ENCODE measurements around the gene RFX2. TPM values are rescaled to one million over a fixed set of nuclear protein-coding genes. Genes with fewer than 3 reads are reported as not detected.
A peak's percentile ranks its signal among the peaks of the same experiment; 100 is the strongest.
"Not testable (repeated sequence)": the region's sequence is repeated elsewhere in the genome, so short reads cannot be mapped to it uniquely, and the experiment has no call there.

Gene RFX2
- total RNA-seq, 1 donor from 2014 or later: 12.7 TPM

- intact Hi-C loops (cut with DNase I): no loop called here
- ATAC-seq (no peak), DNase-seq (ENCODE audit: low spot score) (no peak)
Observed at GRCh38 chr19:6086068-6086788, 24.1 kb downstream of the RFX2 start.

GRCh38 chr19:6084821-6085220 is 25.5 kb downstream of the RFX2 start:
- intact Hi-C loops (cut with DNase I): no loop called here

GRCh38 chr19:6079107-6079506 is 31.2 kb downstream of the RFX2 start:
- intact Hi-C loops (cut with DNase I): no loop called here
- no peak for ATAC-seq
- no peak for DNase-seq (ENCODE audit: low spot score)

More at GRCh38 chr19:6084821-6085220, 25.5 kb downstream of the RFX2 start:
- no peak for ATAC-seq
- DNase-seq (ENCODE audit: low spot score): no peak

GRCh38 chr19:6078068-6078467 is 32.2 kb downstream of the RFX2 start:
- no peak for DNase-seq (ENCODE audit: low spot score)
- no peak for ATAC-seq
- intact Hi-C loops (cut with DNase I): no loop called here

- ATAC-seq: peak; percentile 71
- peak; percentile 55 for DNase-seq (ENCODE audit: low spot score)
- intact Hi-C loops (cut with DNase I): no loop called here
Observed at GRCh38 chr19:6076675-6077463, 33.4 kb downstream of the RFX2 start.

GRCh38 chr19:6076291-6076665 is 34.0 kb downstream of the RFX2 start:
- ATAC-seq (peak; percentile 31), DNase-seq (ENCODE audit: low spot score) (no peak)
- intact Hi-C loops (cut with DNase I): no loop called here

GRCh38 chr19:6074709-6075403 is 35.4 kb downstream of the RFX2 start:
- DNase-seq (ENCODE audit: low spot score) (peak; percentile 45), ATAC-seq (no peak)
- intact Hi-C loops (cut with DNase I): no loop called here

- peak; percentile 41 for DNase-seq (ENCODE audit: low spot score)
- no peak for ATAC-seq
- intact Hi-C loops (cut with DNase I): no loop called here
Observed at GRCh38 chr19:6073858-6074708, 36.2 kb downstream of the RFX2 start.

- DNase-seq (ENCODE audit: low spot score); ATAC-seq; intact Hi-C loops (cut with DNase I): not testable (repeated sequence)
Observed at GRCh38 chr19:6073233-6073632, 37.1 kb downstream of the RFX2 start.

- intact Hi-C loops (cut with DNase I): no loop called here
- no peak for DNase-seq (ENCODE audit: low spot score)
Observed at GRCh38 chr19:6071875-6072274, 38.4 kb downstream of the RFX2 start.

GRCh38 chr19:6070720-6071485 is 39.4 kb downstream of the RFX2 start:
- DNase-seq (ENCODE audit: low spot score) (peak; percentile 41), ATAC-seq (peak; percentile 35)
- intact Hi-C loops (cut with DNase I): no loop called here

More at GRCh38 chr19:6071875-6072274, 38.4 kb downstream of the RFX2 start:
- ATAC-seq: peak; percentile 21

GRCh38 chr19:6070207-6070681 is 40.1 kb downstream of the RFX2 start:
- ATAC-seq (no peak), DNase-seq (ENCODE audit: low spot score) (peak; percentile 15)
- intact Hi-C loops (cut with DNase I): no loop called here

GRCh38 chr19:6069268-6069791 is 41.0 kb downstream of the RFX2 start:
- DNase-seq (ENCODE audit: low spot score) (peak; percentile 12), ATAC-seq (no peak)
- intact Hi-C loops (cut with DNase I): no loop called here

- intact Hi-C loops (cut with DNase I): no loop called here
- DNase-seq (ENCODE audit: low spot score) (peak; percentile 42), ATAC-seq (no peak)
Observed at GRCh38 chr19:6068711-6069110, 41.6 kb downstream of the RFX2 start.

- DNase-seq (ENCODE audit: low spot score) (peak; percentile 13), ATAC-seq (no peak)
- intact Hi-C loops (cut with DNase I): no loop called here
Observed at GRCh38 chr19:6067975-6068374, 42.3 kb downstream of the RFX2 start.

- ATAC-seq: peak; percentile 89
- peak; percentile 91 for DNase-seq (ENCODE audit: low spot score)
- intact Hi-C loops (cut with DNase I): no loop called here
Observed at GRCh38 chr19:6066661-6067646, 43.3 kb downstream of the RFX2 start.

Measured in sciatic nerve (tissue), 2 donors.